Measurements from ENCODE around the gene OR1F1. TPM values are rescaled to one million over a fixed set of nuclear protein-coding genes. Genes with fewer than 3 reads are reported as not detected.

OR1F1 gene
- total RNA-seq, 1 donor from 2014 or later = not detected

DNA sequence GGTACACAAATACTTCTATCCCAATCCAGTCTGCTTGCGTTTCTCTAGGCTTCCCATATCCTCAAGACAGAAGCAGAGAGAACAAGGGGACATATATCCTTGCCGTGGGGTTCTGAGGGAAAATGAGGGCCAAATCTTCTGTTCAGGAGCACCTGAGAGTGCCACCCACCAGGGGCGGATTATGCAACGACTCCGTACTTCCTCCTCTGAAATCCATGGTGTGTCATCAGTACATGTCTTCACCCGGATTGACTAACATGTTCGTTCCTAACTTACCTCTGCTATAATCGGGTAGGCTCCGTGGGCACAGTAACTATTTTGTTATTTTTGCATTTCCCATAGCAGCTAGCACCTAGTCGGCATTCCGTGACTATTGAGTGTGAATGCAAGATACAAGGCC, 54.7 kb downstream of the OR1F1 start:
- intact Hi-C loops (cut with micrococcal nuclease) = no loop called here

DNA sequence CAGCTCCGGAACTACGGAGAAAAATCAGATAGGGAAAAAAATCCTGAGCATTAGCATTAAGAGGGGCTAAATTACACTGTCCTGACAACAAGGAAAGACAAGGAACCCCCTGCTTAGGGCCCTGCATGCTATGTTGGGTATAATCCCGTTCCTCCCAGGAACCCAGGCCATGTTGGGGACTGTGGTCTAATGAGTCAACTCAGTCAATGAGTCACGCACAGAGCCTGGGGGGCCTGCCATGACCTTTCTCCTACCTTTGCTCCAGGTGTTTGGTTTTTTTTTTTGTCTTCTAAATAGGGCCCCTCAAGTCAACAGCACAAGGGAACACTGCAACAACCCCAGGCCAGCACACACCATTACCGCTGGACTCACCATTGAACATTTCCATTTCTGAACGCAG, 55.9 kb downstream of the OR1F1 start:
- intact Hi-C loops (cut with micrococcal nuclease) = no loop called here

DNA sequence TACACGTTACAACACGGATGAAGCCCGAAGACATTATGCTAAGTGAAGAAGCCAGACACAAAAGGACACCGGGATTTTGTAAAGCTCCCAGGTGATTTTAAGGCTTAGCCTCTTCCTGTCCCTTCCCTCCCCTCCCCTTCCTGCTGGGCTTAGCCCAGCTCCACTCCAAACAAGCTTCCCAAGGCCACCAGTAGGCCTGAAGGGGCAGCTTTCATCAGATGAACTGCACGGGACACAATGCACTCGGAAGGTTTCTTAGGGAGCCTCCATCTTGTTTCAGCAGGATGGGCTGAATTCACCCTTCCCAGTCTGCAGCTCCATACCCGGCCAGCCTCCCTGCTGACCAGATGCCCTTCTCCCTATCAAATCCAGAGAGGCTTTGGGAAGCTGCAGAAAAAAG, 58.0 kb downstream of the OR1F1 start:
- intact Hi-C loops (cut with micrococcal nuclease) = no loop called here

DNA sequence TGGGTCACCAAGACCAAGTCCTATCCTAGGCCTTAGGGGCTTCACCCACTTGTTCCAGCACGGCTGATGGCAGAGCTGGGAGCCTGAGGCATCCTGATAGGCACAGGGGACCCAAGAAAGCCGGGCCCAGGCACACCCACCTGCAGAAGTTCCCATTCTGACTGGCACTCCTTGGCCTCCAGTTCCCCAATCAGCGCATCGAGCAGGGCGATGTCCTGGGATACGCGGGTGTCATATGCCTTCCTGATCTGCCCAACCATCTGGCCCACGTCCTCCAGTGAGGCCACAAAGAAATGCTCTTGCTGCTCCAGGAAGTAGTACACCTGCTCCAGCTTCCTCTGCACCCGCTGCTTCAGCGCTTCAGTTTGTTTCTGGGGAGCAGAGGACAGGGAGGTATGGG, 58.9 kb downstream of the OR1F1 start:
- intact Hi-C loops (cut with micrococcal nuclease) = no loop called here

DNA sequence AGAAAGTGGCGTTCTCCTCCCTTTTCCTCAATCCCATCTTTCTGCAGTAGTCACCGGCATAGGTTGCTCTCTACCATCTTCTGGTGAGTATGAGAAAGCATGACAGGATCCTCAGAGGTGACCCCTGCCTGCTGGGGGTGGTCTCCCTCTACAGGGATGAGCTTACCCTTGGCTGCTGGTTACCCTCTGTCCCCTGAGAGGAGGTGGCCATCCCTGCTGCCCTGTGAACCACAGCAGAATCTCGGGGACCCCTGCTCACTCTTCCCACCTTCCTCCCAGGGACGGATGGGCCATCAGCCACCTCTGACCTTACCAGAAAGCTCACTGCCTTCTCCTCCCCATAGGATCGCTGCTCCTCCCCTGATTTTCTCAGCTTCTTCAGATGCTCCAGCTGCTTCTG, 60.6 kb downstream of the OR1F1 start:
- intact Hi-C loops (cut with micrococcal nuclease) = no loop called here

- intact Hi-C loops (cut with micrococcal nuclease) = no loop called here
These were observed 61.0 kb downstream of the OR1F1 start for GRCh38 chr16:3249020-3249419.

- intact Hi-C loops (cut with micrococcal nuclease) = no loop called here
These were observed 61.4 kb downstream of the OR1F1 start for GRCh38 chr16:3249451-3249850.

DNA sequence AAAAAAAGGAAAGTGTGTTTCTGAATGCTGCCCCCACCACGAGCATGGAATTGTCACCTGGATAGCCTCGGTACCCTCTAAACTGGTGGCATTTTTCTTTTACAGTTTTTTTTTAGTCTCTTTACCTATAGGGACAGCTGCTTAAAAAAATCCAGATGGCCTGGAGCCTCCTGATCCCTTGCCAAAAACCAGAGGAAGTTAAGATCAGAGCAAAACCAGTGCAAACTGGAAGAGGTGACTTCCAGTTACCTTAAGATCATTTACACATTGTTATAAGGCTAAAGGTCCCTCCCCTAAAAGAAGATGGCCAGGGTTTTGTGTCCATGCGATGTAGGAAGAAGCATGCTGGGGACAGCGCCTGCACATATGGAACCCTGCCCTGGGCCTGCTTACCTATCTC, 65.0 kb downstream of the OR1F1 start:
- intact Hi-C loops (cut with micrococcal nuclease) = no loop called here

DNA sequence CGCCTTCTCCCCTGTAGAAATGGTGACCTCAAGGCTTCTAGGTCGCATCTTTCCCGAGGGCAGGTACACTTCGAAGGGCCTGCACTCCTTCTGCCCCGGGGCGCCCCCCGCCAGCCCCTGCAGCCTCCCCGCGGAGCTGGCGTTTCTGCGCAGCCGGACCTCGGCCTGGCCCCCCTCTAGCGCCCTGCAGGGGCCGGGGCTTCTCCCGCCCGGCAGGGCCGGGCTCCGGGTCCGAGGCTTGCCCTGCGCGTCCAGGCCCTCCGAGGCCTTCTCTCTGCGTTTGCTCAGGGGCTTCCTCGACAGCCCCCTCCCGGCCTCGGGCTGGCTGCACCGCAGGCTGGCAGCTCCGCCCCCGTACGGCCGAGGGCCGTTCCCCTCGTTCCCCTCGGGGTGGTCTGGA, 66.3 kb downstream of the OR1F1 start:
- intact Hi-C loops (cut with micrococcal nuclease) = no loop called here

Other genes with a start within 250 kb of the OR1F1 start
- not detected in 2 replicates for gene KREMEN2, start 223.9 kb upstream of the OR1F1 start, total RNA-seq
- gene PAQR4, start 218.9 kb upstream of the OR1F1 start, total RNA-seq = 43.0 and 49.9 TPM in 2 replicates
- gene PKMYT1, start 207.8 kb upstream of the OR1F1 start, total RNA-seq = 124 and 125 TPM in 2 replicates
- 0.43 and 0.77 TPM in 2 replicates for gene CLDN9, start 175.3 kb upstream of the OR1F1 start, total RNA-seq
- gene CLDN6, start 170.0 kb upstream of the OR1F1 start, total RNA-seq = not detected in 2 replicates
- 4.8 and 5.7 TPM in 2 replicates for gene TNFRSF12A, start 167.8 kb upstream of the OR1F1 start, total RNA-seq
- gene HCFC1R1, start 164.3 kb upstream of the OR1F1 start, total RNA-seq = 29.2 and 31.2 TPM in 2 replicates
- 64.3 and 65.9 TPM in 2 replicates for gene THOC6, start 164.2 kb upstream of the OR1F1 start, total RNA-seq
- 0.20 and 0.23 TPM in 2 replicates for gene BICDL2, start 151.3 kb upstream of the OR1F1 start, total RNA-seq
- 71.1 and 75.1 TPM in 2 replicates for gene MMP25, start 141.6 kb upstream of the OR1F1 start, total RNA-seq
- gene IL32, start 122.6 kb upstream of the OR1F1 start, total RNA-seq = 3,664 and 3,681 TPM in 2 replicates
- 0.11 and 0.30 TPM in 2 replicates for gene ZSCAN10, start 88.9 kb upstream of the OR1F1 start, total RNA-seq
- 0.23 TPM in 1 of 2 replicates, not detected in the other for gene ZNF205, start 75.6 kb upstream of the OR1F1 start, total RNA-seq
- 10.8 and 11.0 TPM in 2 replicates for gene ZNF213, start 53.2 kb upstream of the OR1F1 start, total RNA-seq
- 14.4 and 16.5 TPM in 2 replicates for gene ZNF200, start 47.0 kb downstream of the OR1F1 start, total RNA-seq
- gene MEFV, start 68.4 kb downstream of the OR1F1 start, total RNA-seq = 0.09 and 0.25 TPM in 2 replicates
- 26.0 and 27.4 TPM in 2 replicates for gene ZNF263, start 95.3 kb downstream of the OR1F1 start, total RNA-seq
- gene TIGD7, start 117.2 kb downstream of the OR1F1 start, total RNA-seq = 3.5 and 4.1 TPM in 2 replicates
- gene ZNF75A, start 117.3 kb downstream of the OR1F1 start, total RNA-seq = 43.2 and 51.2 TPM in 2 replicates
- gene OR2C1, start 167.7 kb downstream of the OR1F1 start, total RNA-seq = not detected in 2 replicates
- gene ZSCAN32, start 212.8 kb downstream of the OR1F1 start, total RNA-seq = 19.8 and 19.9 TPM in 2 replicates
- 11.3 and 11.7 TPM in 2 replicates for gene ZNF174, start 213.0 kb downstream of the OR1F1 start, total RNA-seq